HepG2 (cell line): ENCODE data around the gene LGALS8. TPM values are rescaled to one million over a fixed set of nuclear protein-coding genes. Genes with fewer than 3 reads are reported as not detected.
A peak's percentile ranks its signal among the peaks of the same experiment; 100 is the strongest.

Experiments used
- CEBPG ChIP-seq: IDR thresholded peaks from 2 replicates; pipeline ENCODE4 v1.6.1; 2016
- ELF4 ChIP-seq: sonication (generic); formaldehyde crosslinking; IDR thresholded peaks from 2 replicates; pipeline ENCODE4 v1.5.0; 2020; ENCODE audit warnings: missing genetic modification reagents, mild to moderate bottlenecking, moderate library complexity, borderline replicate concordance
- FIP1L1 ChIP-seq: fragments of 200-400 bp; formaldehyde crosslinking; IDR thresholded peaks from 2 replicates; pipeline ENCODE4 v1.6.1; 2018; ENCODE audit warnings: low read depth, mild to moderate bottlenecking, low read length, moderate library complexity, borderline replicate concordance; ENCODE audit not compliant: insufficient read depth
- GTF2F1 ChIP-seq: fragments of 150-350 bp; IDR thresholded peaks from 2 replicates; pipeline ENCODE4 v1.6.1; 2014; ENCODE audit warnings: low read length
- HOXA3 ChIP-seq: sonication (generic); formaldehyde crosslinking; IDR thresholded peaks from 2 replicates; pipeline ENCODE4 v1.5.0; 2020; ENCODE audit warnings: missing genetic modification reagents
- IRF2 ChIP-seq: IDR thresholded peaks from 2 replicates; pipeline ENCODE4 v1.6.1; 2018; ENCODE audit warnings: missing genetic modification reagents, missing compliant biosample characterization
- JUNB ChIP-seq: sonication (generic); formaldehyde crosslinking; IDR thresholded peaks from 2 replicates; pipeline ENCODE4 v1.8.0; 2022; ENCODE audit warnings: missing genetic modification reagents, mild to moderate bottlenecking, borderline replicate concordance
- NCOA5 ChIP-seq: sonication (generic); formaldehyde crosslinking; IDR thresholded peaks from 2 replicates; pipeline ENCODE4 v1.4.0; 2020; ENCODE audit warnings: missing genetic modification reagents
- NFKBIZ ChIP-seq: IDR thresholded peaks from 2 replicates; pipeline ENCODE4 v1.6.1; 2018; ENCODE audit warnings: missing genetic modification reagents, missing compliant biosample characterization
- PHF8 ChIP-seq: sonication (generic); formaldehyde crosslinking; IDR thresholded peaks from 2 replicates; pipeline ENCODE4 v1.5.0; 2020; ENCODE audit warnings: missing genetic modification reagents
- POLR2AphosphoS5 ChIP-seq: IDR thresholded peaks from 2 replicates; pipeline ENCODE4 v1.6.1; 2012; ENCODE audit warnings: low read depth, low read length
- PRDM10 ChIP-seq: sonication (generic); formaldehyde crosslinking; IDR thresholded peaks from 2 replicates; pipeline ENCODE4 v1.4.0; 2020; ENCODE audit warnings: low read depth, missing genetic modification reagents
- SMAD3 ChIP-seq: sonication (generic); formaldehyde crosslinking; IDR thresholded peaks from 2 replicates; pipeline ENCODE4 v1.4.0; 2020; ENCODE audit warnings: missing genetic modification reagents
- STAT6 ChIP-seq: sonication (generic); formaldehyde crosslinking; IDR thresholded peaks from 2 replicates; pipeline ENCODE4 v1.4.0; 2020; ENCODE audit warnings: missing genetic modification reagents, mild to moderate bottlenecking, borderline replicate concordance
- TMF1 ChIP-seq: sonication (generic); formaldehyde crosslinking; IDR thresholded peaks from 2 replicates; pipeline ENCODE4 v1.8.1; 2022; ENCODE audit warnings: low read depth, missing genetic modification reagents
- TSC22D2 ChIP-seq: sonication (generic); formaldehyde crosslinking; IDR thresholded peaks from 2 replicates; pipeline ENCODE4 v1.5.1; 2020; ENCODE audit warnings: missing genetic modification reagents, mild to moderate bottlenecking, borderline replicate concordance
- ZFX ChIP-seq: sonication (generic); formaldehyde crosslinking; IDR thresholded peaks from 2 replicates; pipeline ENCODE4 v1.4.0; 2020; ENCODE audit warnings: mild to moderate bottlenecking, low read depth, missing genetic modification reagents, moderate library complexity
- ZFY ChIP-seq: sonication (generic); formaldehyde crosslinking; IDR thresholded peaks from 2 replicates; pipeline ENCODE4 v1.4.0; 2020; ENCODE audit warnings: missing genetic modification reagents
- ZNF232 ChIP-seq: sonication (generic); formaldehyde crosslinking; IDR thresholded peaks from 2 replicates; pipeline ENCODE4 v1.4.0; 2020; ENCODE audit warnings: missing genetic modification reagents, borderline replicate concordance
- ZNF343 ChIP-seq: sonication (generic); formaldehyde crosslinking; IDR thresholded peaks from 2 replicates; pipeline ENCODE4 v1.4.0; 2020; ENCODE audit warnings: mild to moderate bottlenecking, missing genetic modification reagents
- ZNF484 ChIP-seq: sonication (generic); formaldehyde crosslinking; IDR thresholded peaks from 2 replicates; pipeline ENCODE4 v1.5.1; 2020; ENCODE audit warnings: mild to moderate bottlenecking, low read depth, missing genetic modification reagents, borderline replicate concordance
- ZNF552 ChIP-seq: sonication (generic); formaldehyde crosslinking; IDR thresholded peaks from 2 replicates; pipeline ENCODE4 v1.9.0; 2022; ENCODE audit warnings: missing genetic modification reagents, mild to moderate bottlenecking, borderline replicate concordance
- ZNF558 ChIP-seq: sonication (generic); formaldehyde crosslinking; IDR thresholded peaks from 2 replicates; pipeline ENCODE4 v1.9.0; 2022; ENCODE audit warnings: mild to moderate bottlenecking, missing genetic modification reagents, borderline replicate concordance
- ZNF720 ChIP-seq: sonication (generic); formaldehyde crosslinking; IDR thresholded peaks from 2 replicates; pipeline ENCODE4 v1.4.0; 2020; ENCODE audit warnings: missing genetic modification reagents
- ZSCAN31 ChIP-seq: sonication (generic); formaldehyde crosslinking; IDR thresholded peaks from 2 replicates; pipeline ENCODE4 v1.5.0; 2020; ENCODE audit warnings: low read depth, mild to moderate bottlenecking, missing genetic modification reagents
- polyA plus RNA-seq, 8 experiments: library from polyadenylated mRNA; depleted of rRNA in 3 of 8; stranded (reverse) in 7 of 8; unstranded in 1 of 8; fragments of >200 nt; fragmentation: Illumina TruSeq in 4 of 8; extraction: Trizol in 4 of 8; gene quantifications; 2 replicates each; pipeline versions ENCODE4 v1.2.1 to v1.2.3, GENCODE V29; 2011 to 2016; ENCODE audit warnings: low read depth in 4 of 8, missing spikeins in 1 of 8, mixed read lengths in 1 of 8; ENCODE audit not compliant: insufficient read depth in 1 of 8
- total RNA-seq, 5 experiments: library from RNA; depleted of rRNA; stranded (reverse); fragments of >200 nt; fragmentation: Illumina TruSeq; extraction: Trizol; gene quantifications; 2 replicates each; pipeline ENCODE4 v1.2.3, GENCODE V29; 2016; ENCODE audit warnings: low read depth in 1 of 5

LGALS8 gene
- total and polyA plus RNA-seq, 2 of the 13 experiments (the other 11 are each of a cell fraction or from before 2014, with no cell fraction given) = 29.3 to 185 TPM

GRCh38 chr1:236524142-236524894, 536 bp downstream of the LGALS8 start (continued):
- no peak for TF ChIP-seq ZNF720 (CRISPR knock-in tag)
- TF ChIP-seq FIP1L1 = no peak
- peak; percentile 45; the same call in 1 of the 2 replicates for TF ChIP-seq ZFY (CRISPR knock-in tag)
- TF ChIP-seq ZNF552 (CRISPR knock-in tag) = 0 out of 2 replicates have a peak, but pooled peaks have one; percentile 10
- TF ChIP-seq GTF2F1 = 0 out of 2 replicates have a peak, but pooled peaks have one; percentile 12
- TF ChIP-seq POLR2AphosphoS5 = peak; percentile 92
- TF ChIP-seq SMAD3 (CRISPR knock-in tag) = no peak
- TF ChIP-seq TSC22D2 = no peak
- TF ChIP-seq STAT6 (CRISPR knock-in tag) = no peak
- TF ChIP-seq ZNF232 = peak; percentile 59; the same call in 1 of the 2 replicates
- peak; percentile 51; the same call in 1 of the 2 replicates for TF ChIP-seq PHF8 (CRISPR knock-in tag)
- TF ChIP-seq IRF2 = 0 out of 2 replicates have a peak, but pooled peaks have one; percentile 53
- no peak for TF ChIP-seq ELF4 (CRISPR knock-in tag)
- peak; percentile 38; the same call in 1 of the 2 replicates for TF ChIP-seq TMF1 (CRISPR knock-in tag)
- TF ChIP-seq ZNF343 (CRISPR knock-in tag) = no peak
- TF ChIP-seq NCOA5 (CRISPR knock-in tag) = no peak
- peak; percentile 78 for TF ChIP-seq ZSCAN31 (CRISPR knock-in tag)
- peak; percentile 50; the same call in 1 of the 2 replicates for TF ChIP-seq CEBPG (CRISPR knock-in tag)
- no peak for TF ChIP-seq PRDM10 (CRISPR knock-in tag)
- TF ChIP-seq HOXA3 = peak; percentile 61; the same call in 1 of the 2 replicates
- TF ChIP-seq ZNF558 = no peak
- no peak for TF ChIP-seq JUNB (CRISPR knock-in tag)
- peak; percentile 28; the same call in 1 of the 2 replicates for TF ChIP-seq ZFX (CRISPR knock-in tag)
- no peak for TF ChIP-seq ZNF484 (CRISPR knock-in tag)
- peak; percentile 16; the same call in 1 of the 2 replicates for TF ChIP-seq NFKBIZ
